Cardiac fibroblast (primary cell): ENCODE data around the gene NOS1AP.

ENCODE experiments used
- DNase-seq, 2 donors: peaks; one replicate each; pipeline versions ENCODE4 v3.0.0 to v3.0.0-alpha.2; 2010; ENCODE audit warnings: low read depth in 2 of 2
- H3K4me3 ChIP-seq, 2 donors: replicated peaks in 1 of 2; 1 replicate in 1 of 2; 2 replicates in 1 of 2; pipeline ENCODE4 v1.5.1; 2011; ENCODE audit warnings: low read depth in 2 of 2, low read length in 2 of 2, mild to moderate bottlenecking in 2 of 2, moderate library complexity in 1 of 2
- CTCF ChIP-seq: IDR thresholded peaks from one replicate; pipeline ENCODE4 v1.5.1; 2011; ENCODE audit warnings: low read depth, mild to moderate bottlenecking, low read length, inconsistent platforms

Gene NOS1AP

DNA sequence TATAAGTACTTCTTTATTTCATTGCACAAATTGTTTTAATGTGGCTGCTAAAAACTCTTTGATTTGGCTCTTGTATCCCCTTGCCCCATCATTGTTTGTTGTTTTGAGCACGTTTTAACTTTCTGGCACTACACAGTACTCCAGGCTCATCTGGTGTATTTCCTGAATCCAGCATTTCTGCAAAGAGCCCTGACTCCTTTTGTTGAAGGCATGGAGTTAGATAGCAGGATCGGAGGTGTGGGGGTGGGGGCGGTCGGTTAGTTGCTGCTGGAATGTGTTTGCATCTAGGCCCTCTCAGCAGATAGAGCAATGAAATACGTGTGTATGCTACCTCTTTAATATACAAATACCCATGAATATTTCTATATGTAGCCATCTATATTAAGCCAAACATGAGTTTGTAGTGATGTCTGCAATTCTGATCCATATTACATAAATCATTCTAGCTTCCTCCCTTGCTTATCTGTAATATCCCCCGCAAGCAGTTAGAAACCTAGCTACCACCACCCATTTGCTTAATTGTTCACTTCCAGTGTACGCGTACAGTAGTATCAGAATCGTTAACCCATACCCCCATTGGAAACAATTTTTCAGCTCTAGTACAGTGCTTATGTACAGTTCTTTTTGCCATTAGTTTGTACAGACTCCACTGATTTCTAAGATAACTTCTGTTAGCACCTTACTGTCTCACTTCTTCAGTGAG lies 106.0 kb downstream of the NOS1AP start:
- no peak for TF ChIP-seq CTCF
- H3K4me3 ChIP-seq = no peak overlapping the region
- peak in 1 of 2 donors; percentile 9 for DNase-seq

GRCh38 chr1:162177126-162177525 lies 107.6 kb downstream of the NOS1AP start:
- TF ChIP-seq CTCF = no peak
- DNase-seq = peak in 1 of 2 donors; percentile 6
- no peak overlapping the region for H3K4me3 ChIP-seq

- DNase-seq = no peak
- no peak for TF ChIP-seq CTCF
- no peak overlapping the region for H3K4me3 ChIP-seq
These were observed 108.9 kb downstream of the NOS1AP start for GRCh38 chr1:162178432-162178831.

- H3K4me3 ChIP-seq = no peak overlapping the region
- no peak for DNase-seq
- no peak for TF ChIP-seq CTCF
These were observed 109.6 kb downstream of the NOS1AP start for GRCh38 chr1:162179121-162179520.

DNA sequence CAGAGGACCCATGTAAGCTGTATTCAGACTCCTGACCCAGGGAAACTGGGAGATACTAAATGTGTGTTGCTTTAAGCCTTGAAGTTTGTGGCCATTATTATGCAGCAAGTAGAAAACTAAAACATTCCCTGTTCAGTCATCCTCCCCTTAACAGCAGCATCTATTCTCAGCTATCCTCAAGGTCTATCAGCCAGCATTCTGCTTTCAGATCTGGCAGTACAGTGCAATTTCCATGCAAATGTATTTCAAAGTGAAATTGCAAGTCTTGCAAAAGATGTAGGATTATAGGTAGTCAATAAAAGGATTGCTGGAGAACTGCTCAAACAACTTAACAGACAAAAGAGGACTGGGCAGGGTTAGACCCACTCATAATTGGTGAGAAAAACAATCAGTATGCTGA lies 111.3 kb downstream of the NOS1AP start:
- no peak for TF ChIP-seq CTCF
- no peak overlapping the region for H3K4me3 ChIP-seq
- no peak for DNase-seq

GRCh38 chr1:162182090-162182489 lies 112.6 kb downstream of the NOS1AP start:
- no peak for DNase-seq
- no peak for TF ChIP-seq CTCF
- H3K4me3 ChIP-seq = no peak overlapping the region
